Measurements from ENCODE around the gene RAI1.
A peak's percentile ranks its signal among the peaks of the same experiment; 100 is the strongest.
"Not testable (repeated sequence)": the region's sequence is repeated elsewhere in the genome, so short reads cannot be mapped to it uniquely, and the experiment has no call there.

RAI1 gene

GRCh38 chr17:17807440-17807839 is 126.2 kb downstream of the RAI1 start:
- ATAC-seq (replicated peaks; ENCODE audit: extremely low read depth, poor library complexity, severe bottlenecking), result no peak
- DNase-seq (ENCODE audit: low spot score in 2 of 2), result no peak
- no peak overlapping the region for H3K27ac Mint-ChIP-seq (ENCODE audit: low read depth)
- no peak overlapping the region for H3K4me3 Mint-ChIP-seq
- peaks cover 13% of the 10 kb centered on the region for H3K36me3 Mint-ChIP-seq (ENCODE audit: insufficient read depth)
- H3K9me3 Mint-ChIP-seq, result no peaks in the 10 kb centered on the region
- peaks cover 8% of the 10 kb centered on the region for H3K4me1 Mint-ChIP-seq
- no peaks in the 10 kb centered on the region for H3K27me3 Mint-ChIP-seq

DNA sequence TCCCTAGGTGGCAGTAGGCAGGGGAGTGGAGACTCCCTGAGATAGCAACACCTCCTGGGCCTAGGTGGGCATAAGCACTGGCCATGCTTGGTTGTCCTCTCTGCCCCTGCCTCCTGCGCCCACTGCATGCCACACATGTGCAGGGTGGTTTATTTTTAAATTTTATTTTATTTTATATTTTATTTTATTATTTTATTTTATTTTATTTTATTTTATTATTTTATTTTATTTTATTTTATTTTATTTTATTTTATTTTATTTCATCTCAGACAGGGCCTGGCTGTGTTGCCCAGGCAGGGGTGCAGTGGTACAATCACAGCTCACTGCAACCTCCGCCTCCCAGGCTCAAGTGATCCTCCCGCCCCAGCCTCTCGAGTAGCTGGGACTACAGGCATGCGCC is 126.9 kb downstream of the RAI1 start:
- H3K4me3 Mint-ChIP-seq; H3K4me1 Mint-ChIP-seq; H3K27me3 Mint-ChIP-seq; H3K9me3 Mint-ChIP-seq; H3K27ac Mint-ChIP-seq (ENCODE audit: low read depth); DNase-seq (ENCODE audit: low spot score in 2 of 2); ATAC-seq (replicated peaks; ENCODE audit: extremely low read depth, poor library complexity, severe bottlenecking): not testable (repeated sequence)
- peaks cover 14% of the 10 kb centered on the region for H3K36me3 Mint-ChIP-seq (ENCODE audit: insufficient read depth)

GRCh38 chr17:17808706-17809432 is 127.6 kb downstream of the RAI1 start:
- Mint-ChIP-seq H3K4me1 (peaks cover 8% of the 10 kb centered on the region), H3K4me3 (no peak overlapping the region), H3K27me3 (no peaks in the 10 kb centered on the region), H3K27ac (ENCODE audit: low read depth) (no peak overlapping the region), H3K36me3 (ENCODE audit: insufficient read depth) (peaks cover 15% of the 10 kb centered on the region), H3K9me3 (no peaks in the 10 kb centered on the region)
- no peak for DNase-seq (ENCODE audit: low spot score in 2 of 2)
- ATAC-seq (replicated peaks; ENCODE audit: extremely low read depth, poor library complexity, severe bottlenecking), result no peak

- H3K36me3 Mint-ChIP-seq (ENCODE audit: insufficient read depth), result peaks cover 21% of the 10 kb centered on the region
- DNase-seq (ENCODE audit: low spot score in 2 of 2) (no peak), ATAC-seq (replicated peaks; ENCODE audit: extremely low read depth, poor library complexity, severe bottlenecking) (no peak)
- H3K9me3 Mint-ChIP-seq, result no peaks in the 10 kb centered on the region
- no peak overlapping the region for H3K4me3 Mint-ChIP-seq
- no peaks in the 10 kb centered on the region for H3K27me3 Mint-ChIP-seq
- no peak overlapping the region for H3K27ac Mint-ChIP-seq (ENCODE audit: low read depth)
- peaks cover 8% of the 10 kb centered on the region for H3K4me1 Mint-ChIP-seq
These were observed 128.3 kb downstream of the RAI1 start for GRCh38 chr17:17809531-17810083.

DNA sequence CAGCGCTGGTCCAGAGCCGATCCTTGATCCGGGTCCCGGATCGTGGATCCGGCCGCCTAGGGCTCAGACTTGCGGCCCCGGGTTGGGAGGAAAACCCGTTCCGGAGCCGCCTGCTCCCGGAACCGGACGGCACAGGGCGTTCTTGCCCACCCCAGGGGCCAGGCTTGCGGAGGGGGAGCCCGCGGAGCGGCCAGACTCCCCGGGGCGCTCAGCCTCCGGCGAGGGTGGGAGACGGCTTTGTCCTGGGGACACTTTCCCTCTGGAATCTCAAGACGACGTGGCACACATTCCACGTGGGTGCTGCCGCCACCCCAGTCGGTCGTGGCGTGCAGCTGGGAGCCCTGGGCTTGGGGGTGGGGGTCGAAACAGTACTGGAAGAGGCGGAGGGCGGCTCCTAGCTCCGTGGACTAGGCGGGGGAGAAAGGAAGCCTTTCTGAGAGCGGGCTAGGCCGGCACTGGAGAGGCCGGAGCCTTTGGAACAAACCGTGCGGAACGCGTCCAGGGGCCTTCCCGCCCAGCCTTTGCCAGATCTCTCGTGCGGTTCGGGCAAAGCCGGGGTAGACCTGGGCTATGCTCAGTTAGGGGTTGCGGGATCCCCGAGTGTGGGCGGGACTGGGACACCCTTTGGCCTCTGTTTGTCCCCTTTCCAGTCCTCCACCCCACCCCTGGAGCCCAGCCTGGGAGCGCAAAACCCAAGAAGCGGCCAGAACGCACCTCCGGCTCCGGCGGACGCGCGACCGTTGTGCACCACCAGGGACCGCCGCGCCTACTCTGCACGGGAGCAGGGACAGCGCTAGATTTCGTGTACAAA is 129.0 kb downstream of the RAI1 start:
- Mint-ChIP-seq H3K27me3 (no peaks in the 10 kb centered on the region), H3K4me1 (peaks cover 8% of the 10 kb centered on the region), H3K4me3 (no peak overlapping the region), H3K9me3 (no peaks in the 10 kb centered on the region), H3K27ac (ENCODE audit: low read depth) (no peak overlapping the region), H3K36me3 (ENCODE audit: insufficient read depth) (peaks cover 26% of the 10 kb centered on the region)
- ATAC-seq (replicated peaks; ENCODE audit: extremely low read depth, poor library complexity, severe bottlenecking), result no peak
- no peak for DNase-seq (ENCODE audit: low spot score in 2 of 2)

DNA sequence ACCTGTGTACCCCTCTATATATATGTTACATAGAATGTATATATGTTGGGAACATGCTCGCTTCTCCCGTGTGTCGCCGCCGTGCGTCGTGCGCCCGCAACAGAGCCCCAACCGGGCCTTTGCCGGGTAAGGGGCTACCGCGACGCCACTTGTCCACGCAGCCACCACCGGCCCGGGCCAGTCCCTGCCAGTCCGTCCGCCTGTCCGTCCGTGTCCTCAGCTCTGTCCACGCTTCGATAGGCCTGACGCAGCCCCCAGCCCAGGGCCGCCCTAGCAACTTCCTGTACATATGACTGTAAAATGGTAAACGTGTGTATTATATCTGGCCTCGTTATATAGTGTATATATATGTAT is 129.6 kb downstream of the RAI1 start:
- Mint-ChIP-seq H3K36me3 (ENCODE audit: insufficient read depth) (peaks cover 32% of the 10 kb centered on the region), H3K9me3 (no peaks in the 10 kb centered on the region), H3K27ac (ENCODE audit: low read depth) (peak overlapping the region; percentile 76), H3K27me3 (no peaks in the 10 kb centered on the region), H3K4me1 (peaks cover 8% of the 10 kb centered on the region), H3K4me3 (no peak overlapping the region)
- DNase-seq (ENCODE audit: low spot score in 2 of 2), result no peak
- no peak for ATAC-seq (replicated peaks; ENCODE audit: extremely low read depth, poor library complexity, severe bottlenecking)

- H3K36me3 Mint-ChIP-seq (ENCODE audit: insufficient read depth), result peaks cover 35% of the 10 kb centered on the region
These were observed 130.3 kb downstream of the RAI1 start for GRCh38 chr17:17811381-17812210.

GRCh38 chr17:17812211-17813054 is 131.2 kb downstream of the RAI1 start:
- H3K4me3 Mint-ChIP-seq, result peak overlapping the region; percentile 25
- peak; percentile 41 for ATAC-seq (replicated peaks; ENCODE audit: extremely low read depth, poor library complexity, severe bottlenecking)
- H3K9me3 Mint-ChIP-seq, result no peaks in the 10 kb centered on the region
- H3K27ac Mint-ChIP-seq (ENCODE audit: low read depth), result peak overlapping the region; percentile 76
- H3K27me3 Mint-ChIP-seq, result no peaks in the 10 kb centered on the region
- DNase-seq (ENCODE audit: low spot score in 2 of 2), result peak; percentile 60 to 77
- peaks cover 8% of the 10 kb centered on the region for H3K4me1 Mint-ChIP-seq
- H3K36me3 Mint-ChIP-seq (ENCODE audit: insufficient read depth), result peaks cover 38% of the 10 kb centered on the region

More at GRCh38 chr17:17811381-17812210, 130.3 kb downstream of the RAI1 start:
- no peak for DNase-seq (ENCODE audit: low spot score in 2 of 2)
- H3K9me3 Mint-ChIP-seq, result no peaks in the 10 kb centered on the region
- peaks cover 8% of the 10 kb centered on the region for H3K4me1 Mint-ChIP-seq
- H3K27ac Mint-ChIP-seq (ENCODE audit: low read depth), result peak overlapping the region; percentile 76
- peak overlapping the region; percentile 25 for H3K4me3 Mint-ChIP-seq
- no peak for ATAC-seq (replicated peaks; ENCODE audit: extremely low read depth, poor library complexity, severe bottlenecking)
- no peaks in the 10 kb centered on the region for H3K27me3 Mint-ChIP-seq

DNA sequence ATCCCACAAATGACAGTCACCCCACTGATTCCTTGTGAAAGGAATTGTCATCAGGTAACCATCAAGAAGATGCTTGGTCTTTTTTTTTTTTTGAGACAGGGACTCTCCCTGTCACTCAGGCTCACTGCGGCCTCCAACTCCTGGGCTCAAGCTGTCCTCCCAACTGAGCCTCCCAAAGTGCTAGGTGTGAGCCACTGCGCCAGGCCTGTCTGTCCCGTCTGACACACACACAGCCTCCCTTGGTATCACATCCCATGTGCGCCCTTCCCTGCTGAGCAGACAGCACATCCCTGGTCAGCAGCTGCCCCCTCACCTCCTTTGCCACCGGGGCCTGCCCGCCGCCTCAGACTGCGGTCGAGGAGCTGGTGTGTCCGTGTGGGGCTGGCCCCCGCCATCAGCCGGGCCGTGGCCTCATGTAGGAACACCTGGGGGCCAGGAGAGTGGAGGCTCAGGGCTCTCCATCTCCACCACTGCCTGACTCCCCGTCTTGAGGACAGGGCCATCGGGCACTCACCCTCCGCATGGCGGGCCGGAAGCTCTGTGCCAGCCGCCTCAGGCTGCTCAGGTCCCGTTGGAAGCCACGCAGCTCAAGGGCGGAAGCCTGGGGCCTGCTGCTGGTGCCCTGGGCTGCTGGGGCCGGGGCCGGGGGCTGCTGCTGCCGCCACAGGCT is 131.9 kb downstream of the RAI1 start:
- peaks cover 40% of the 10 kb centered on the region for H3K36me3 Mint-ChIP-seq (ENCODE audit: insufficient read depth)
- H3K27ac Mint-ChIP-seq (ENCODE audit: low read depth), result no peak overlapping the region
- H3K9me3 Mint-ChIP-seq, result no peaks in the 10 kb centered on the region
- DNase-seq (ENCODE audit: low spot score in 2 of 2), result no peak
- peaks cover 8% of the 10 kb centered on the region for H3K4me1 Mint-ChIP-seq
- ATAC-seq (replicated peaks; ENCODE audit: extremely low read depth, poor library complexity, severe bottlenecking), result no peak
- no peak overlapping the region for H3K4me3 Mint-ChIP-seq
- H3K27me3 Mint-ChIP-seq, result no peaks in the 10 kb centered on the region

GRCh38 chr17:17813725-17814095 is 132.5 kb downstream of the RAI1 start:
- Mint-ChIP-seq H3K9me3 (no peaks in the 10 kb centered on the region), H3K36me3 (ENCODE audit: insufficient read depth) (peaks cover 40% of the 10 kb centered on the region), H3K27ac (ENCODE audit: low read depth) (no peak overlapping the region), H3K27me3 (no peaks in the 10 kb centered on the region), H3K4me1 (peaks cover 5% of the 10 kb centered on the region), H3K4me3 (no peak overlapping the region)
- DNase-seq (ENCODE audit: low spot score in 2 of 2), result no peak
- no peak for ATAC-seq (replicated peaks; ENCODE audit: extremely low read depth, poor library complexity, severe bottlenecking)

DNA sequence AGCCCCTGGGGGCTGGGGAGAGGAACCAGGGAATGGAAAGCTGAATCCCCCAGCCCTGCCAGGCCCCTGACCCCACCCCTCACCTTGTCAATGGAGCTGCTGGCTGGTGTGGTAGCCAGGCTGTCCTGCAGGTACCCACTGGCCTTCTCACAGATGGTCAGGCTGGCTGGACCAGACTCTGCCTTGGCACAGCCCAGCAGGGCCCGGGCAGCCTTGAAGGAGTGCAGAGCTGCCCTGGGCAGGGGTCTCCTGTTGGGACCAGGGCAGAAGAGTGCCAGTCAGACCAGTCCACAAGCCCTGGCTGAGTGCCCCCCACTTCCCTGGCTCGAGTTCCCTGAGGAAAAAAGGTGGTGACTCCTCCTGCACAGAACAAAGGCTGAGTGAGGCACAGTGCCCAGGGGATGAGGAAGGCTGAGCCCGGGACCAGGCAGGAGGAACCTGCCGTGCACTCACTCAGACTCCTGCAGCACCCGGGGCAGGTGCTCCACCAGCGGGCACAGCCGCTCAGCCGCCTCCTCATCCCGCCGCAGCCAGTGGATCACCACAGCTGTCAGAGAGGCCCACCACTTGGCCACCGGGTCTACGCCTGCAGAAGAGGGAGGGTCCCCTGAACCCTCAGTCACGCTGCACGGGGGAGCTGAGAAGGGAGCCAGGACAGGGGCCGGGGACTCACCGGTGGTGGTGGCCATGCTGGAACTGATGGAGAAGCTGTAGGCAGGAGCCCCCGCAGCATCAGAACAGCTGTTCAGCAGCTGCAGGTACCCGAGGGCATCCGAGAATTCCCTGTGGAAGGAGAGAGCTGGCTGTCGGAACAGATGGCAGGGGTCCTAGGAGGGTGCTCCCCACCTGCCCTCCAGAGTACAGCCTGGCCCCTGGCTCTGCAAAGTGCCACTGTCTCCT is 133.2 kb downstream of the RAI1 start:
- no peaks in the 10 kb centered on the region for H3K27me3 Mint-ChIP-seq
- H3K36me3 Mint-ChIP-seq (ENCODE audit: insufficient read depth), result peaks cover 38% of the 10 kb centered on the region
- ATAC-seq (replicated peaks; ENCODE audit: extremely low read depth, poor library complexity, severe bottlenecking) (no peak), DNase-seq (ENCODE audit: low spot score in 2 of 2) (no peak)
- H3K4me1 Mint-ChIP-seq, result no peaks in the 10 kb centered on the region
- H3K9me3 Mint-ChIP-seq, result no peaks in the 10 kb centered on the region
- no peak overlapping the region for H3K4me3 Mint-ChIP-seq
- no peak overlapping the region for H3K27ac Mint-ChIP-seq (ENCODE audit: low read depth)
